ENCODE data around the gene THRB.

GRCh38 chr3:24352893-24353553 lies 141.6 kb downstream of the THRB start:
- TF ChIP-seq CTCF (conservative IDR thresholded peaks at IDR 0.05) (no peak), EZH2 (IDR thresholded peaks at IDR 0.05; ENCODE audit: low read depth) (no peak)
